Tibial nerve (tissue), 4 donors: ENCODE results near the gene NT5C.
"Not testable (repeated sequence)": the region's sequence is repeated elsewhere in the genome, so short reads cannot be mapped to it uniquely, and the experiment has no call there.

ENCODE experiments used
- EP300 ChIP-seq, 2 donors: sonication (generic); formaldehyde crosslinking; IDR thresholded peaks; one replicate each; pipeline ENCODE4 v1.6.1; 2017; ENCODE audit warnings: antibody characterized with exemption in 2 of 2, mild to moderate bottlenecking in 1 of 2
- POLR2A ChIP-seq, 2 donors: fragments of 450-650 bp; IDR thresholded peaks; one replicate each; pipeline ENCODE4 v1.6.1; 2017; ENCODE audit warnings: antibody characterized with exemption in 2 of 2, mild to moderate bottlenecking in 2 of 2, moderate library complexity in 2 of 2
- TF ChIP-seq, protein P1 (sequence below), 5 experiments: fragments of 200-600 bp in 3 of 5; fragments of 450-650 bp in 2 of 5; sonication (generic) in 3 of 5; IDR thresholded peaks; one replicate each; pipeline ENCODE4 v1.5.1; 2016 to 2019; ENCODE audit warnings: antibody characterized with exemption in 5 of 5, mild to moderate bottlenecking in 3 of 5, moderate library complexity in 2 of 5

GRCh38 chr17:75132018-75133000 is 767 bp upstream of the NT5C start:
- TF ChIP-seq, protein P1, sequence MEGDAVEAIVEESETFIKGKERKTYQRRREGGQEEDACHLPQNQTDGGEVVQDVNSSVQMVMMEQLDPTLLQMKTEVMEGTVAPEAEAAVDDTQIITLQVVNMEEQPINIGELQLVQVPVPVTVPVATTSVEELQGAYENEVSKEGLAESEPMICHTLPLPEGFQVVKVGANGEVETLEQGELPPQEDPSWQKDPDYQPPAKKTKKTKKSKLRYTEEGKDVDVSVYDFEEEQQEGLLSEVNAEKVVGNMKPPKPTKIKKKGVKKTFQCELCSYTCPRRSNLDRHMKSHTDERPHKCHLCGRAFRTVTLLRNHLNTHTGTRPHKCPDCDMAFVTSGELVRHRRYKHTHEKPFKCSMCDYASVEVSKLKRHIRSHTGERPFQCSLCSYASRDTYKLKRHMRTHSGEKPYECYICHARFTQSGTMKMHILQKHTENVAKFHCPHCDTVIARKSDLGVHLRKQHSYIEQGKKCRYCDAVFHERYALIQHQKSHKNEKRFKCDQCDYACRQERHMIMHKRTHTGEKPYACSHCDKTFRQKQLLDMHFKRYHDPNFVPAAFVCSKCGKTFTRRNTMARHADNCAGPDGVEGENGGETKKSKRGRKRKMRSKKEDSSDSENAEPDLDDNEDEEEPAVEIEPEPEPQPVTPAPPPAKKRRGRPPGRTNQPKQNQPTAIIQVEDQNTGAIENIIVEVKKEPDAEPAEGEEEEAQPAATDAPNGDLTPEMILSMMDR (IDR thresholded peaks at IDR 0.05), result not testable (repeated sequence)
- TF ChIP-seq POLR2A, EP300 (IDR thresholded peaks at IDR 0.05): not testable (repeated sequence)
